NCI-H1105 treated with DMSO at 0.1 percent for 48 hours (cell line): ENCODE results near the gene CCNDBP1.
"Not testable (repeated sequence)": the region's sequence is repeated elsewhere in the genome, so short reads cannot be mapped to it uniquely, and the experiment has no call there.

Experiments
- DNase-seq: peaks from one replicate; lab custom pipeline; 2025; lab: John Stamatoyannopoulos, UW

The CCNDBP1 gene, protein sequence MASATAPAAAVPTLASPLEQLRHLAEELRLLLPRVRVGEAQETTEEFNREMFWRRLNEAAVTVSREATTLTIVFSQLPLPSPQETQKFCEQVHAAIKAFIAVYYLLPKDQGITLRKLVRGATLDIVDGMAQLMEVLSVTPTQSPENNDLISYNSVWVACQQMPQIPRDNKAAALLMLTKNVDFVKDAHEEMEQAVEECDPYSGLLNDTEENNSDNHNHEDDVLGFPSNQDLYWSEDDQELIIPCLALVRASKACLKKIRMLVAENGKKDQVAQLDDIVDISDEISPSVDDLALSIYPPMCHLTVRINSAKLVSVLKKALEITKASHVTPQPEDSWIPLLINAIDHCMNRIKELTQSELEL

DNA sequence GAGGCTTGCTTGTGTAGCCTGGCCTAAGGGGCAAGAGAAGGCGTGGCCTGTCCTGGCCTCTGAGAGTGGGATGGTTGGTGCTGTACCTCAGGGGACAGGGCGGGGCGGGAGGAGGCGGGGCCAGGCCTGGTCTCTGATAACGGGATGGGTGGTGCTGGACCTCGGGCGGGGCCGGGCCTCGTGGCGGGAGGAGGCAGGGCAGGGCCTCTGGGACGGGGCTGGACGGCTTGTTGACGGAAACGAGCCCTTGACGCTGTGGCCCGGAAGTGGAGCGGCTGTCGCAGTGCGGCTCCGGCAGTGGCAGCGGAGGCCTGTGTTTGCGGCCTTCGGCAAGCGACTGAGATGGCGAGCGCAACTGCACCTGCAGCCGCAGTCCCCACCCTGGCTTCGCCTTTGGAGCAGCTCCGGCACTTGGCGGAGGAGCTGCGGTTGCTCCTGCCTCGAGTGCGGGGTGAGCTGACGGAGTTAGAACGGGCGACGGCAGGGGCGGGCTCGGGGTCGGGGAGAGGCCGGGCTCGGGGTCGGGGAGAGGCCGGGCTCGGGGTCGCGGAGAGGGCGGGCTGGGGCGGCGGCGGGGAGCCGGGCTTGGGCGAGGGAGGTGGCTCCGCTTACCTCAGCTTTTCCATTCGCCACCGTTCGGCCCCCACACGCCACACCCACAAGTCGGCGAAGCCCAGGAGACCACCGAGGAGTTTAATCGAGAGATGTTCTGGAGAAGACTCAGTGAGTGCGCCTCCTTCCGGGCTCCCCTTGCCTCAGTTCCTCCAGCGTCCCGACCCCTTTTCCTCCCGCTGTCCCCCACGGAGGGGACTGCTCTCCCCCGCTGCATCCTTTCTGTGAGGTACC lies at the start of gene CCNDBP1:
CCNDBP1 (plus strand) TSS at position 247 of the 846 bp plus-strand sequence; CDS start at position 343, 96 bp downstream.
- DNase-seq, result peak; percentile 67

DNA sequence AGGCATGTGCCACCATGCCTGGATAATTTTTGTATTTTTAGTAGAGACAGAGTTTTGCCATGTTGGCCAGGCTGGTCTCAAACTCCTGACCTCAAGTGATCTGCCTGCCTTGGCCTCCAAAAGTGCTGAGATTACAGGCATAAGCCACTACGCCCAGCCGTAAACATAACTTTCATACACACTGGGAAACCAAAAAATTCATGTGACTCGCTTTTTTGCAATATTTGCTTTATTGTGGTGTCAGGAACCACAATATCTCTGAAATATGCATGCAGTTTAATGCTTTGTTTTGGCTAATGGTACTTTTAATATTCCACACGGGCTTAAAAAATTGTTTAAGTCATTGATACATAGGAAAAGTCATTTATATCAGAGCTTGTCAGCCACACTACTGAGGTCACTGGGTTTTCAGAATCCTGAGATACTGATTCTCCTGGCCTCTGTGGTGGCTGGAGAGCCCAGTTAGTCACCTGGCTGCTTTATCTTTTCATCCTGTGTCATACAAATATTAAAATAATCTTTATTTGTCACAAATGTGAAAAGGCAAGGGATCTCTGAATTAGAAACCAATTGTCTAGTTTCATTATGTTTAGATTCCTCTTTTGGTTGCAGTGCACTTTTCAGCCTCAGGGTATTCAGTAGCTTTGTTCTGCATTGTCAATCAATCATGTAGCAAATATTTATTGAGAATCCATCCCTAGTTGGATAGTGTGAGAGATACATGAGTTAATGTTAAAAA lies 41.8 kb upstream of the CCNDBP1 start:
- no peak for DNase-seq

DNA sequence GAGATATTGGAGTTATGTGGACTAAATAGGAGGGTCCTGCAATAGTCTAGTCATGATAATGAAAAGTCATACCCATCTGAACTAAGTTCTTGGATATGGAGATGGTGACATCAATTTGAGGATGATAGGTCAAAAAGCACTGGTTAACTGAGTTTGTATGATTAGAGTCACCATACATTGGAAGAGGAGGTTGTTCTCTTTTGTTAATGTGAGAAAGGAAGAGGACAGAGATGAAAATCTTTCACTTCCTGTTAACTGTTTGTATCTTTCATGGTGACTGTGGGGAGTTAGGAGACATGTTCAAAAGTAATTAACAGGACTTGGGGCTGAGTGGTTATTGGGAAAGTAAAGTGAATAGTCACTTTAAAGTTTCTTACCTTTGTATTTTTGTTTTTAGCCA lies 40.7 kb upstream of the CCNDBP1 start:
- DNase-seq, result no peak

DNA sequence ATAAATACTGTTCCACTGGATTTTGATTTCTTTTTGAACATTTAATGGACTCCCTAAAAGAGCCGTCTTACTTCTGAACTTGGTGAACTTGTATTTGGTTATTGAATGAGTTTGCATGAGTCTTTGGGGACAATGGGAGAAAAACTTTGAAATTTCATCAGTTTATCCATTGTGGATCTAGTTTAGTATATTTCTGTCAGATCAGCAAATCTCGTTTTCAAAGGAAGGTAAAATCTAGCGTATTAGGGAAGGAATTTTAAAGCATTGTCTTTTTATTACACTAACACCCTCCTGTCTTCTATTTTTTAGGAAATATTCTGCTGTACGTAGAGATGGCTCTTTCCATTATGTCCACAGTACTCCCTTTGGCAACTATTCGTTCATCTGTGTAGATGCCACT lies 39.0 kb upstream of the CCNDBP1 start:
- no peak for DNase-seq

DNA sequence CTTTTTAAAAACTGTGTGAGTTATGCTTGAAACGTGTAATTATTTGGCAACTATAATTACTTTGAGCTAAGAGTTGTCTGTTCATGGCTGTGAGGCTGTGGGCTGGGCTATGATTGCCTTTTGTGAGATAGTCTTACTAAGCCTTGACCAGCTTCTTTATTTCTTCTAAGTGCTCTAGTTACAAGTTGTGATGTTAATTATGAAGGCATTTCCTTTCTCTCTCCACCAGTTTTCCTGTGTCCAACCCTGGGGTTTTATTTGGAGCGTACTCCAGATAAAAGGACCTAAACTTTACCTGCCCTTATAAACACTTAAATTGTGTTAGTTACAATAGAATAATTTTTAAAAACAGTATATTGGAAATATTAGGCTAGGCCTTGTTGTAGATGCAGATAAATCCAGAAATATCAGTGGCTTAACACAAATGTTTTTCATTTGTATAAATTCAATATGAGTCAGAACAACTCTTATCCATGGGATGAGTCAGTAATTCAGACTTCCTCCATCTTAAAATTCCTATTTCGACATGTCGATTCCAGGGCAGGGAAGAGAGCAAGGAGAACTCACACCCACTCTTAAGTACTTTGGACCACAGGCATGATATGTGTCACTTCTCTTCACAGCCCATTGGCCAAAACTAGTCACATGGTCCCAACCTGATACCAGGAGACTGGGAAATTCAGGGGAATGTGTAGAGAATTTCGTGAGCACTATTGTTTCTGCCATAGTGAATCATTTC lies 34.8 kb upstream of the CCNDBP1 start:
- DNase-seq, result no peak

DNA sequence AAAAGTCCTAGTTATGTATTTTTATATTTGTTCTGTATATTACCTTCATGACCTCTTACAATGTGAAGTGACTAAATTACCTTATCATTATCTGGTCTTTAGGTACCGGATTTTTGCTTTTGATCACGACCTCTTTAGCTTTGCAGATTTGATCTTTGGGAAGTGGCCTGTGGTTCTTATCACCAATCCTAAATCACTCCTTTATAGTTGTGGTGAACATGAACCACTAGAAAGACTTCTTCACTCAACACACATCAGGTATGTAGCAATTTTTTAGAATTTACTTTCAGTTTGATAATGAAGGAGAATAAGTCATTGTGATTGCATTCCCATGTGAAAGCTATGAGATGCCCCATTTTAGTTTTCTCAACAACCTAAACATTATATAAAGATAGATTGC lies 33.5 kb upstream of the CCNDBP1 start:
- no peak for DNase-seq

DNA sequence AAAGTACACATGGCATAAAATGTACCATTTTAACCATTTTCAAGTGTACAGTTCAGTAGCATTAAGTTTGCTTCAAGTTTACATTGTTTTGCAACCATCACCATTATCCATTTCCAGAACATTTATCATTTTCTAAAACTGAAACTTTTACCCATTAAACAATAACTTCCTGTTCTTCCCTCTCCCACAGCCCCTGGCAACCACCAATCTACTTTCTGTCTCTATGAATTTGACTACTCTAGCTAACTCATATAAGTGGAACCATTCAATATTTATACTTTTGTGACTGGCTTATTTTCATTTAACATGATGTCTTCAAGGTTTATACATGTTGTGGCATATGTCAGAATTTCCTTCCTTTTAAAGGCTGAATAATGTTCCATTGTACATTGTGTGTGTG lies 31.9 kb upstream of the CCNDBP1 start:
- no peak for DNase-seq

DNA sequence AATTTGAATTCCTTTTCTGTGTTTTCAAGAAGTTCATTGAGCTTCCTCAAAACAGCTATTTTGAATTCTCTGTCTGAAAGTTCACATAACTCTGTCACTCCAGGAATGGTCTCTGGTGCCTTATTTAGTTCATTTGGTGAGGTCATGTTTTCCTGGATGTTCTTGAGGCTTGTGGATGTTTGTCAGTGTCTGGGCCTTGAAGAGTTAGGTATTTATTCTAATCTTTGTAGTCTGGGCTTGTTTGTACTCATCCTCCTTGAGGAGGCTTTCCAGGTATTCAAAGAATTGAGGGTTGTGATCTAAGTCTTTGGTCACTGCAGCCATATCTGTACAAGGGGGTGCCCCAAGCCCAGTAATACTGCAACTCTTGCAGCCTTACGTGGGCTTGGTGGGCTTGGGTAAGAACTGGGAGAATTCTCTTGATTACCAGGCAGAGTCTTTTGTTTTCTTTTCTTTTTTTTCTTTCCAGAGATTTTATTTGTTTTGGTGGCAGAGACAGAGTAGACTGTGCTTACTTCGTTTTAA lies 19.3 kb upstream of the CCNDBP1 start:
- no peak for DNase-seq

DNA sequence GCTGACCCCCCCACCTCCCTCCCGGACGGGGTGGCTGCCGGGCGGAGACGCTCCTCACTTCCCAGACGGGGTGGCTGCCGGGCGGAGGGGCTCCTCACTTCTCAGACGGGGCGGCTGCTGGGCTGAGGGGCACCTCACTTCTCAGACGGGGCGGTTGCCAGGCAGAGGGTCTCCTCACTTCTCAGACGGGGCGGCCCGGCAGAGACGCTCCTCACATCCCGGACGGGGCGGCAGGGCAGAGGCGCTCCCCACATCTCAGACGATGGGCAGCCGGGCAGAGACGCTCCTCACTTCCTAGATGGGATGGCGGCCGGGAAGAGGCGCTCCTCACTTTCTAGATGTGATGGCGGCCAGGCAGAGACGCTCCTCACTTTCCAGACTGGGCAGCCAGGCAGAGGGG lies 17.9 kb upstream of the CCNDBP1 start:
- not testable (repeated sequence) for DNase-seq

DNA sequence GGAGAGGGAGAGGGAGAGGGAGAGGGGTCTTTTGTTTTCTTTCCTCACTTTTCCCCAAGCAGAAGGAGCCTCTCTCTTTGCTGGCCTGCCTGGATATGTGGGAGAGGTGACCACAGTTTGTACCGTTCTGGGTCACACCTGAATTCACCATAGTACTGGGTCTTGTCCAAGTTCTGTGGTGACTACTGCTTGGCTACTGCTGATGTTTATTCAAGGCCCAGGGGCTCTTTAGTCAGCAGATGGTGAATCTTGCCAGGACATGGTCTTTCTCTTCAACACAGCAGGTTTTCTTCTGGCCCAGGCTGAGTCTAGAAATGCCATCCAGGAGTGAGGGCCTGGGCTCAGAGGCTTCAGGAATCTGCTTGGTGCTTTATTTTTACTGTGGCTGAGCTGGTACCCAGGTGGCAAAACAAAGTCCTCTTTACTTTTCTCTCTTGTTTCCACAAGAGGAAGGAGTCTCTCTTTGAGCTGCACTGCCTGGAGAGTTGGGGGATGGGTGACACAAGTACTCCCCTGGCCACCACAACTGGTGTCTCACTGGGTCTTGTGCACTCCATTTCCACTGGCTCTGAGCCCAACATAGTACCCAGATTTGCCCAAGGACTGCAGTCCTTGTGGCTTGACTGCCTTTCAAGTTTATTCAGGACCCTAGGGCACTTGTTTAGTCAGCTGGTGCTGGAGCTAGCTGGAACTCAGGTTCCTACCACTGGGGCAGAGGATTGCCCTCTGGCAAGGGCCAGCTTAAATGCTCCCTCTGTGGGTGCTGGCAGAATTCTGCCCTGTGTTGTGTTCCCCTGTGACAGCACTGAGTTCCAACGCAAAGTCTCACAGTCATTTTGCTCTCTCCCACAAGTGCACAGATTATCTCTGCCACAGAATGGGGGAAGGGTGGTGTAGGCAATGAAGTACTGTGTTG lies 16.8 kb upstream of the CCNDBP1 start:
- DNase-seq, result no peak

DNA sequence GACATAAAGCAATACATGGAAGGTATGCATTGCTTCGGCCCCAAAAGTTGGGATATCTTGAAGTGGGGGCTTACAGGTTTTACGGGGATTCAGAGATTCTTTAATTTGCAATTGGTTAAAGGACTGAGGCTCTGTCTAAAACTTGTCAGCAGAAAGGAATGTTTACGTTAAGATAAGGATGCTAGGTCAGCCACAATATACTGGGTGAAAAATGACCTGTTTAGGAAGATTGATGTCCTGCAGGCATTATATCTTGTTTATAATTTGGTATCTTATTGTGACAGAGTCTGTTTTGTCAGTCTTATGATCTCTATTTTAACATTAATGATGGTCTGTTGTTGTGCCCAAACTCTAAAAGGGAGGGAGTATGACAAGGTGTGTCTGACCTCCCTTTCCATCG lies 15.3 kb upstream of the CCNDBP1 start:
- DNase-seq, result no peak

DNA sequence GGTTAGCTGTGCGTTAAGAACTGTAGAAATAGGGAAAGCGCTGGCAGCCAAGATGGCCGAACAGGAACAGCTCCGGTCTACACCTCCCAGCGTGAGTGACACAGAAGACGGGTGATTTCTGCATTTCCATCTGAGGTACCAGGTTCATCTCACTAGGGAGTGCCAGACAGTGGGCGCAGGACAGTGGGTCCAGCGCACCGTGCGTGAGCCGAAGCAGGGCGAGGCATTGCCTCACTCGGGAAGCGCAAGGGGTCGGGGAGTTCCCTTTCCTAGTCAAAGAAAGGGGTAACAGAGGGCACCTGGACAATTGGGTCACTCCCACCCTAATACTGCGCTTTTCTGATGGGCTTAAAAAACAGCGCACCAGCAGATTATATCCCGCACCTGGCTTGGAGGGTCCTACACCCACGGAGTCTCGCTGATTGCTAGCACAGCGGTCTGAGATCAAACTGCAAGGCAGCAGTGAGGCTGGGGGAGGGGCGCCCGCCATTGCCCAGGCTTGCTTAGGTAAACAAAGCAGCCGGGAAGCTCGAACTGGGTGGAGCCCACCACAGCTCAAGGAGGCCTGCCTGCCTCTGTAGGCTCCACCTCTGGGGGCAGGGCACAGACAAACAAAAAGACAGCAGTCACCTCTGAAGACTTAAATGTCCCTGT lies 9.4 kb upstream of the CCNDBP1 start:
- DNase-seq, result not testable (repeated sequence)

DNA sequence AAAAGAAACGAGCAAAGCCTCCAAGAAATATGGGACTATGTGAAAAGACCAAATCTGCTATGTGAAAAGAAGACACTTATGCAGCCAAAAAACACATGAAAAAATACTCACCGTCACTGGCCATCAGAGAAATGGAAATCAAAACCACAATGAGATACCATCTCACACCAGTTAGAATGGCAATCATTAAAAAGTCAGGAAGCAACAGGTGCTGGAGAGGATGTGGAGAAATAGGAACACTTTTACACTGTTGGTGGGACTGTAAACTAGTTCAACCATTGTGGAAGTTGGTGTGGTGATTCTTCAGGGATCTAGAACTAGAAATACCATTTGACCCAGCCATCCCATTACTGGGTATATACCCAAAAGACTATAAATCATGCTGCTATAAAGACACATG lies 8.1 kb upstream of the CCNDBP1 start:
- not testable (repeated sequence) for DNase-seq

DNA sequence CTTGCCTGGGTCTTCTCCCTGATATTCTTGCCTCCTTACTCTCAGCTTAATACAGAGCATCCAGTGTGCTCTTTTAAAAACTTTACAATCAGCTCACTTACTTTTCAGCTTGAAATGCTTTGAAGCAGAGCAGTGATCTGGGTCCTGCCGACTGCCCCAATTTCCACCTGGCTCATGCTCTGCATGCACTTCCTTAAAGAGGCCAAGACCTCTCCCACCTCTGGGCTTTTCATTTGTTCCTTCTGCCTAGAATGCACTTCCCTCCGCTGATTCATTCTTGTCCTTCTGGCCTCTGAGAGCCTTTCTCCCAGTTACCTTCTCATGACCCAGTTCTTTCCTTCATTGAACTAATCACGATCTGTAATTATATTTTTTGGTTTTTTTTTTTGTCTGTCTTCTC lies 1.9 kb upstream of the CCNDBP1 start:
- DNase-seq, result no peak

DNA sequence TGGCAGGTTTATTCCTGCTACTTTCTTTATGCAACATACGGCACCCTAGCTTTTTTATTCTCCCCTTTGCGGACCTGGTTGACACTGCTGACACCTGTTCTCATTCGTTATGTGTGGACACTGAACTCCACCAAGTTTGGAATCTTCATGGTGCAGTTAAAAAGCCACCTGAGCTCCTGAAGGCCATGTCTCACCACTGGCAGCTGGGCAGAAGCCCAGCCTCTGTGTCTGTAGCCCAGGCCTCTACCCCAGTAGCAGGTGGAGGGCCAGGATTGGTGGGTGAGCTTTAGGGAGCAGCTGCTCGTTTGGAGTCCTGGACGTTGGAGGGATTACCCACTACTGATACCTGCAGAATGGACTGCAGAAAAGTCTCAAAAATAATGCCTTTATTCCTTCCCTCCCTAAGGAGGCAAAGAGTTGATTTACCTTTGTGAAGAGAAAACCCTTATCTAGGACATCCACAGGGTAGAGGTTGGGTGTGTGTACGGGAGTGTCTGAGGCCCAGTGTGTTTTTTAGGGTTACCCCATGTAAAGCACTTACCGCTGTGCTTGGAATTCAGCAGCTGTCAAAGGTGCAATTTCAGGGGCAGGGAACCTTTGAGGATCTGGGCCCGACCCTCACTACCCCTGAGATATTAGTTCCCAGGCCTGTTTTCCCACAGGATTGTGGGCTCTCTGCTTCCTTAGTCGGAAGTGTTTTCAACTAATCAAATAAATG lies 637 bp upstream of the CCNDBP1 start:
- DNase-seq, result no peak

DNA sequence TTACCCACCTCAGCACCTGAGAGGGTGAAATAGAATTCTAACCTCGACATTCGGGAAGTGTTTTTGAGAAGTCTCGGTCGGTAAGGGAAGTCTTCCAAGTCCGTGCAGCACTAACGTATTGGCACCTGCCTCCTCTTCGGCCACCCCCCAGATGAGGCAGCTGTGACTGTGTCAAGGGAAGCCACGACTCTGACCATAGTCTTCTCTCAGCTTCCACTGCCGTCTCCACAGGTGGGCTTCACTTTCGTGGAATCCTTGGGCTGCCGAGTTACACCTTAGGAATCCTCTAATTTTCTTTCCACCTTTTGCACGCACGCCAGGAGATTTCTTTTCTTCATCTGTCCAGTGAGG lies 775 bp downstream of the CCNDBP1 start:
- no peak for DNase-seq

DNA sequence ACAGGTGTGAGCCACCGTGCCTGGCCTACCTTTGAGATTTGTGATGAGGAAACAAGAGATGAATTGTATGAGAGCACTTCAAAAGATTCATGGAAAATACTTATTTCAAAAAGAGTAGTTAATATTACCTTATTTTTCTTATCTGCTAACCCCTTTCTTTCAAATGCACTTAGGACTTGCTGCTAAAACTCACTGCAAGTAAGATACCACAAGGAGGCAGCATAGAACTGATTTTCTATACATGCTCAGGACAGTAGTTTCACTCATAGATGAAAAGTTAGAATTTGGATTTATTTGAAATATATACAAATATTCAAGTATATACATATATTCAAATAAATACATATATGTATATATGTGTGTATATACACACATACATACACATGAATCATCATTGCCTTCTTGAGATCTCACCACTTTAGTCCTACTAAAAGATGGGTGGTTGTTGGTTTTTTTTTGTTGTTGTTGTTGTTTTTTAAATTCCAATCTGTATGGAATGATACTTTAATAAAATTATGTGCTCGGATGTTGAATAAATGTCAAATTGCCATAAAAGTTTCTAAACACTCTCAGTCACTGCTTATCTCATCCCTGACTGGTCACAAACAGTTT lies 2.4 kb downstream of the CCNDBP1 start:
- DNase-seq, result no peak

DNA sequence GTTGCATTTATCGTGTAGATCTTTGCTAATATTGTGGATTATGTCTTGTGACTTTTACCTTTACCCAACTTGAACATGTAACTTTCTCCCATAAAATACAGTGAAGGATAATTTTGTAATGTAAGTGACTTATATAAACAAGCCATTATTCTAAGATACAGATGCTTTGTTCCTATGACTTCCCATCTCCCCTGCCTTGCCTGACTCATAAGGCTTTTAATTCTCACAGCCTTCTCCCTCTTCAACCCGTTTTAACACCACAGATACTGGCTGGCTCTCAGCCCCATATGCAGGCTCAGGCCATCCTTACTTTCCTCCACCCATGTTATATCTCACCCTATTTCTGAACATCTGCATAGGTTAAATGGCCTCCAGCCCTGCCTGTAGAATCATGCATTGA lies 4.1 kb downstream of the CCNDBP1 start:
- no peak for DNase-seq

DNA sequence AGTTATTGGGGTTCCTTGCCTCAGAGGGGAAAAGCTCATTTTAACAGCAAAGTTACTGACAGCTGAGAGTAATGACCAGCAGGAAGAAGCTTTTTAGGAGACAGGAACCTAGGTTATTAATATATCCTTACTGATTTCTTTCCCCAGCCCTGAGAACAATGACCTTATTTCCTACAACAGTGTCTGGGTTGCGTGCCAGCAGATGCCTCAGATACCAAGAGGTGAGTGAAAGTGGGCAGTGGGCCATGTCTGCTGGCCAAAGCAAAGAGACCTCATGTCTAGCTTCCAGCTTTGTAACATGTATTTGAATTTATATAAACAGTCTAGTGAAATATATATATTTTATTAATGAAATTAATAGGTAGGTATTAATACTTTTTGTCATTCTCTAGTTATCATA lies 5.0 kb downstream of the CCNDBP1 start:
- DNase-seq, result no peak
